HFF-Myc (cell line): Measurements from ENCODE around the gene PTGDS.

Experiments used
- DNase-seq: peaks from one replicate; pipeline ENCODE4 v3.0.0-alpha.2; 2011; ENCODE audit warnings: low read depth; ENCODE audit errors: extremely low read depth
- H3K4me3 ChIP-seq: replicated peaks from 2 replicates; pipeline ENCODE4 v1.5.1; 2011; ENCODE audit warnings: low read depth, mild to moderate bottlenecking, control low read depth, low read length
- TF ChIP-seq, protein P1 (sequence below): IDR thresholded peaks from 2 replicates; pipeline ENCODE4 v1.5.1; 2012; ENCODE audit warnings: mild to moderate bottlenecking, low read depth, low read length, control low read depth; ENCODE audit errors: missing control alignments

Gene PTGDS

DNA sequence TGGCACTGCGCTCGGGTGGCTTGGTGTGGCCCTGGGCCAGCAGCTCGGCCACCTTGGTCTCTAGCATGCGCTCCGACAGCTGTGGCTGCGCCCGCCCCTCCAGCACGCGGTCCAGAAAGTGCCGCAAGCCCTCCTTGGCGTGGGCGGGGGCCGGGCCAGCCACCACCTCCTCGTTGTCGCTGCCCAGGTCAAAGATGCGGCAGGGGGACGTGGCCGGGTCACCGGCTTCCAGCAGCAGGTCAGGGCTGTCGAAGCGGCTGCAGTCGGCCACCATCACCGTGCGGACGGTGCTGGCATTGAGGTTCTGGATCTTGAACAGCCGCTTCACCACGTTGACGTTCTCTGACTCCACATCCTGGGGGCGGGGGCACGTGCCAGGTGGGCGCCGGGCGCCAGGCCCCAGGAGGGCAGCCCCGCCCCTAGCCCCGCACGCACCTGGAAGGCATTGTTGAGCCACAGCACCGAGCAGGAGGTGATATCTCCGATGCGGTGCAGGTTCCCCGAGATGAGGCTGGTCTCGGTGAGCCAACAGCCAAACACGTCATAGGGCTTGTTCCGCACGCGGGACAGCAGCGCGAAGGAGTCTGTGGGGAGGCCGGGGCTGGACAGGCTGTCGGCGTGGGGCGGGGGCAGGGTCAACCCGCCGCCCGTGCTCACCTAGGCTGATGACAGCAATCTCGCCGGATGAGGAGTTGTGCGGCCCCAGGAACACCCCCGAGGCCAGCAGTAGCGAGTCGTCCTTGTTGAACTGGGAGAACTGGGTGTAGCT lies 35.0 kb upstream of the PTGDS start:
- peak overlapping the region; percentile 80 for H3K4me3 ChIP-seq
- no peak for DNase-seq
- TF ChIP-seq, protein P1, sequence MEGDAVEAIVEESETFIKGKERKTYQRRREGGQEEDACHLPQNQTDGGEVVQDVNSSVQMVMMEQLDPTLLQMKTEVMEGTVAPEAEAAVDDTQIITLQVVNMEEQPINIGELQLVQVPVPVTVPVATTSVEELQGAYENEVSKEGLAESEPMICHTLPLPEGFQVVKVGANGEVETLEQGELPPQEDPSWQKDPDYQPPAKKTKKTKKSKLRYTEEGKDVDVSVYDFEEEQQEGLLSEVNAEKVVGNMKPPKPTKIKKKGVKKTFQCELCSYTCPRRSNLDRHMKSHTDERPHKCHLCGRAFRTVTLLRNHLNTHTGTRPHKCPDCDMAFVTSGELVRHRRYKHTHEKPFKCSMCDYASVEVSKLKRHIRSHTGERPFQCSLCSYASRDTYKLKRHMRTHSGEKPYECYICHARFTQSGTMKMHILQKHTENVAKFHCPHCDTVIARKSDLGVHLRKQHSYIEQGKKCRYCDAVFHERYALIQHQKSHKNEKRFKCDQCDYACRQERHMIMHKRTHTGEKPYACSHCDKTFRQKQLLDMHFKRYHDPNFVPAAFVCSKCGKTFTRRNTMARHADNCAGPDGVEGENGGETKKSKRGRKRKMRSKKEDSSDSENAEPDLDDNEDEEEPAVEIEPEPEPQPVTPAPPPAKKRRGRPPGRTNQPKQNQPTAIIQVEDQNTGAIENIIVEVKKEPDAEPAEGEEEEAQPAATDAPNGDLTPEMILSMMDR, result no peak

- DNase-seq, result no peak
These were observed 34.4 kb upstream of the PTGDS start for GRCh38 chr9:136942881-136943230.

GRCh38 chr9:136943291-136944211 lies 33.8 kb upstream of the PTGDS start:
- TF ChIP-seq, protein P1, result no peak
- H3K4me3 ChIP-seq, result peak overlapping the region; percentile 80
- DNase-seq, result no peak

More at GRCh38 chr9:136942881-136943230, 34.4 kb upstream of the PTGDS start:
- H3K4me3 ChIP-seq, result peak overlapping the region; percentile 80
- TF ChIP-seq, protein P1, result no peak

- DNase-seq, result no peak
- H3K4me3 ChIP-seq, result peak overlapping the region; percentile 80
- TF ChIP-seq, protein P1, result no peak
These were observed 33.1 kb upstream of the PTGDS start for GRCh38 chr9:136944212-136944518.

- TF ChIP-seq, protein P1, result peak; percentile 92
- H3K4me3 ChIP-seq, result peak within 1 kb of the TSS; percentile 80
- DNase-seq, result peak; percentile 69
These were observed 32.6 kb upstream of the PTGDS start, which contains the start of the genes C8G and FBXW5 for GRCh38 chr9:136944519-136945332. TSS of gene C8G (plus strand) at chr9:136945243. CDS start at chr9:136945321, 78 bp downstream. TSS of gene FBXW5 (minus strand) at chr9:136944738. CDS start at chr9:136944083, 655 bp downstream.

- H3K4me3 ChIP-seq, result no peak overlapping the region
- TF ChIP-seq, protein P1, result no peak
- no peak for DNase-seq
These were observed 31.7 kb upstream of the PTGDS start for GRCh38 chr9:136945333-136946227.
